Measurements from ENCODE around the gene WDR48. TPM values are rescaled to one million over a fixed set of nuclear protein-coding genes. Genes with fewer than 3 reads are reported as not detected.

The WDR48 gene
- total and polyA plus RNA-seq, 9 of the 15 experiments (the other 6 are each of a cell fraction or from before 2014, with no cell fraction given), result 26.6 to 70.6 (median 48.0) TPM

DNA sequence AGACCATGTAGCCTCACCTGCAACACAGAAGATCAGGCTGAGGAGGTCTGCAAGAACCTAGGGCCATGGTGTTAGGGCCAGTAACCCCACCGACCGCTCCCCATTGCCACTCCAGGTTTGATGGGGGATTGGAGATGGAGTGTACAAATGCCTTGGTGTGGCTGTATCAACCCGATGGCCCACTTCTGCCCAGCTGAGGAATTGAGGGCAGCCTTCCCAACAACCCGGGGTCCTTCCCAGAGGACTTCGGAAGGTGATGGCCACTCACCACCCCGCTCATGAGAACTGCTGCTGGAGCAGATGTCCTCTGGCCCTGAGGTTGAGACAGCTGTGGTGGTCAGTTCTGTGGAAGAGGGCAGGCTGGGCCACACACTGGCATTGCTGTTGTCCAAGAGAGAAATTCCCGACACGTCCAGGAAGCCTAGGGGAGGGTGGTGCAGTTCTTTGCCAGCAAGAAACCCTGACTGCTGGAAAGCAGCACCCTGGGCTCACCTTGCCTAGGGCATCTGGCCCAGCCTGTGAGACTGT lies 46.7 kb downstream of the WDR48 start:
- H3K79me2 ChIP-seq (ENCODE audit: control insufficient read depth, insufficient read depth, low read length), result peaks cover 12% of the 10 kb centered on the region; the same call in 2 of the 3 replicates
- H3K9ac ChIP-seq (ENCODE audit: insufficient read depth in 1 of 2, low read depth in 2 of 2, low read length in 2 of 2), result peak overlapping the region in 1 of 2 experiments; percentile 14; a peak in 1 of 4 replicates
- ATAC-seq, result no peak
- H3K27ac ChIP-seq (ENCODE audit: extremely low read depth, low read depth, low read length), result no peak overlapping the region
- H3K9me3 ChIP-seq (replicated peaks; ENCODE audit: control insufficient read depth, insufficient read depth, low read depth, low read length), result no peaks in the 10 kb centered on the region
- H4K20me1 ChIP-seq (replicated peaks; ENCODE audit: control insufficient read depth, insufficient read depth, low read length), result peaks cover 17% of the 10 kb centered on the region
- in situ Hi-C loops (cut with MboI), result no loop called here
- WGBS (ENCODE audit: insufficient coverage, low coverage, missing lambda C conversion rate), result 89% methylated on average over 8 of the region's 8 CpGs
- TF ChIP-seq NFIC (IDR thresholded peaks at IDR 0.05) (no peak), CHD2 (IDR thresholded peaks at IDR 0.05; ENCODE audit: low read depth, low read length) (no peak), PML (IDR thresholded peaks at IDR 0.05; ENCODE audit: low read length) (no peak), POLR2G (IDR thresholded peaks at IDR 0.05; ENCODE audit: low read depth, low read length) (0 out of 2 replicates have a peak, but pooled peaks have one; percentile 9)
- DNase-seq (ENCODE audit: extremely low read depth in 1 of 4, low spot score in 3 of 4), result no peak
- peaks cover 100% of the 10 kb centered on the region for H3K36me3 ChIP-seq (ENCODE audit: control insufficient read depth, insufficient read depth, low read length)
- no peak overlapping the region for H2AFZ ChIP-seq (ENCODE audit: low read depth, low read length)
- no TSS peak for BruUV-seq (replicated peaks)
- ChIA-PET POLR2A (no interaction called here), CTCF (ENCODE audit: low intra/inter-chr PET ratio) (no interaction called here)
- no peaks in the 10 kb centered on the region for H3K27me3 ChIP-seq (ENCODE audit: control insufficient read depth in 2 of 2, insufficient read depth in 2 of 2, low read length in 2 of 2)
- intact Hi-C loops (cut with micrococcal nuclease), result no loop called here
- peaks cover 0 to 8% of the 10 kb centered on the region in 2 experiments; a peak in 2 of 5 replicates for H3K4me1 ChIP-seq (replicated peaks in 1 of 2; ENCODE audit: control insufficient read depth in 2 of 2, insufficient read depth in 2 of 2, low read length in 2 of 2)
- no peak overlapping the region for H3K4me3 ChIP-seq
- FAIRE-seq, result no peak
- H3K4me2 ChIP-seq (ENCODE audit: insufficient read depth, low read length), result no peak overlapping the region
- peaks cover 4% of the 10 kb centered on the region for H3K9me1 ChIP-seq (ENCODE audit: control insufficient read depth, insufficient read depth, low read length)

DNA sequence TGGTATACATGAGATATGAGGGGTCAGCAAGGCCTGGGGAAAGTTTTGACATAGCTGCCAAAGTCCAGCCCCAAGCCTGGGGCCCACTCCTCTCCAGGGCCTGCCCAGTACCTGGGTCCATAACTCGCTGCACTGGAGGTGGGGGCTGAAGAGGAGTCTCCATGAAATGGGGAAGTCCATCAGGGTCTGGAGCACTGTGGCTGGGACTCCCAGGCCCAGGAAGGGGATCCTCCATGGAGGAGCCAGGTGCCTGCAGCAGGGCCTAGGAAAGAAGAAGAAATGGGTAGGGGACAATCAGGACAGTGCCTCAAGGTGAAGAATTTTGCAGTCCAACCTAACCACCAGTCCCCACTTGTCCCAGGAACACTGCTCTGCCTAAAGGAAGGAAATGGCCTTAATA lies 47.4 kb downstream of the WDR48 start:
- intact Hi-C loops (cut with micrococcal nuclease) (no loop called here), in situ Hi-C loops (cut with MboI) (no loop called here)
- BruUV-seq (replicated peaks), result no TSS peak
- Histone ChIP-seq H3K27me3 (ENCODE audit: control insufficient read depth in 2 of 2, insufficient read depth in 2 of 2, low read length in 2 of 2) (no peaks in the 10 kb centered on the region), H3K9ac (ENCODE audit: insufficient read depth in 1 of 2, low read depth in 2 of 2, low read length in 2 of 2) (no peak overlapping the region), H4K20me1 (replicated peaks; ENCODE audit: control insufficient read depth, insufficient read depth, low read length) (peaks cover 17% of the 10 kb centered on the region), H3K79me2 (ENCODE audit: control insufficient read depth, insufficient read depth, low read length) (peaks cover 19% of the 10 kb centered on the region), H2AFZ (ENCODE audit: low read depth, low read length) (no peak overlapping the region), H3K4me3 (no peak overlapping the region), H3K9me3 (replicated peaks; ENCODE audit: control insufficient read depth, insufficient read depth, low read depth, low read length) (no peaks in the 10 kb centered on the region), H3K9me1 (ENCODE audit: control insufficient read depth, insufficient read depth, low read length) (peaks cover 4% of the 10 kb centered on the region), H3K27ac (ENCODE audit: extremely low read depth, low read depth, low read length) (no peak overlapping the region), H3K4me1 (replicated peaks in 1 of 2; ENCODE audit: control insufficient read depth in 2 of 2, insufficient read depth in 2 of 2, low read length in 2 of 2) (peaks cover 0 to 13% of the 10 kb centered on the region in 2 experiments; a peak in 2 of 5 replicates), H3K4me2 (ENCODE audit: insufficient read depth, low read length) (no peak overlapping the region), H3K36me3 (ENCODE audit: control insufficient read depth, insufficient read depth, low read length) (peaks cover 94% of the 10 kb centered on the region)
- FAIRE-seq (no peak), DNase-seq (ENCODE audit: extremely low read depth in 1 of 4, low spot score in 3 of 4) (no peak), ATAC-seq (no peak)
- ChIA-PET CTCF (ENCODE audit: low intra/inter-chr PET ratio) (no interaction called here), POLR2A (no interaction called here)
- 88% methylated on average over 1 of the region's 1 CpG for WGBS (ENCODE audit: insufficient coverage, low coverage, missing lambda C conversion rate)
- TF ChIP-seq MTF1 (CRISPR knock-in tag; IDR thresholded peaks at IDR 0.05; ENCODE audit: borderline replicate concordance) (no peak), CHD1 (IDR thresholded peaks at IDR 0.05; ENCODE audit: low read length) (no peak), HDAC1 (IDR thresholded peaks at IDR 0.05) (no peak), TSC22D4 (tag; IDR thresholded peaks at IDR 0.05) (no peak), SREBF2 (CRISPR knock-in tag; IDR thresholded peaks at IDR 0.05) (no peak), ETV1 (tag; conservative IDR thresholded peaks at IDR 0.05; ENCODE audit: low read depth) (no peak), XRCC3 (IDR thresholded peaks at IDR 0.05) (no peak)
- TF ChIP-seq, protein P1, sequence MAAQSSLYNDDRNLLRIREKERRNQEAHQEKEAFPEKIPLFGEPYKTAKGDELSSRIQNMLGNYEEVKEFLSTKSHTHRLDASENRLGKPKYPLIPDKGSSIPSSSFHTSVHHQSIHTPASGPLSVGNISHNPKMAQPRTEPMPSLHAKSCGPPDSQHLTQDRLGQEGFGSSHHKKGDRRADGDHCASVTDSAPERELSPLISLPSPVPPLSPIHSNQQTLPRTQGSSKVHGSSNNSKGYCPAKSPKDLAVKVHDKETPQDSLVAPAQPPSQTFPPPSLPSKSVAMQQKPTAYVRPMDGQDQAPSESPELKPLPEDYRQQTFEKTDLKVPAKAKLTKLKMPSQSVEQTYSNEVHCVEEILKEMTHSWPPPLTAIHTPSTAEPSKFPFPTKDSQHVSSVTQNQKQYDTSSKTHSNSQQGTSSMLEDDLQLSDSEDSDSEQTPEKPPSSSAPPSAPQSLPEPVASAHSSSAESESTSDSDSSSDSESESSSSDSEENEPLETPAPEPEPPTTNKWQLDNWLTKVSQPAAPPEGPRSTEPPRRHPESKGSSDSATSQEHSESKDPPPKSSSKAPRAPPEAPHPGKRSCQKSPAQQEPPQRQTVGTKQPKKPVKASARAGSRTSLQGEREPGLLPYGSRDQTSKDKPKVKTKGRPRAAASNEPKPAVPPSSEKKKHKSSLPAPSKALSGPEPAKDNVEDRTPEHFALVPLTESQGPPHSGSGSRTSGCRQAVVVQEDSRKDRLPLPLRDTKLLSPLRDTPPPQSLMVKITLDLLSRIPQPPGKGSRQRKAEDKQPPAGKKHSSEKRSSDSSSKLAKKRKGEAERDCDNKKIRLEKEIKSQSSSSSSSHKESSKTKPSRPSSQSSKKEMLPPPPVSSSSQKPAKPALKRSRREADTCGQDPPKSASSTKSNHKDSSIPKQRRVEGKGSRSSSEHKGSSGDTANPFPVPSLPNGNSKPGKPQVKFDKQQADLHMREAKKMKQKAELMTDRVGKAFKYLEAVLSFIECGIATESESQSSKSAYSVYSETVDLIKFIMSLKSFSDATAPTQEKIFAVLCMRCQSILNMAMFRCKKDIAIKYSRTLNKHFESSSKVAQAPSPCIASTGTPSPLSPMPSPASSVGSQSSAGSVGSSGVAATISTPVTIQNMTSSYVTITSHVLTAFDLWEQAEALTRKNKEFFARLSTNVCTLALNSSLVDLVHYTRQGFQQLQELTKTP (IDR thresholded peaks at IDR 0.05; ENCODE audit: low read depth in 1 of 2, partially characterized antibody in 2 of 2), result no peak
